Measurements from ENCODE around the gene OXLD1. TPM values are rescaled to one million over a fixed set of nuclear protein-coding genes. Genes with fewer than 3 reads are reported as not detected.

OXLD1 gene
- total RNA-seq, 4 donors from 2014 or later, result 39.6 to 68.1 (median 47.6) TPM

GRCh38 chr17:81660441-81660840 lies 6.0 kb downstream of the OXLD1 start:
- DNase-seq (ENCODE audit: low spot score in 2 of 2), result no peak
- H3K27me3 ChIP-seq, result no peaks in the 10 kb centered on the region
- peaks cover 16% of the 10 kb centered on the region for H3K4me1 ChIP-seq
- no peak overlapping the region for H3K4me3 ChIP-seq
- peaks cover 3% of the 10 kb centered on the region for H3K36me3 ChIP-seq
- H3K27ac ChIP-seq, result peak overlapping the region; percentile 82
- 92% methylated on average over 9 of the region's 9 CpGs for WGBS
- TF ChIP-seq CTCF (IDR thresholded peaks at IDR 0.05), result no peak
- no peak for TF ChIP-seq EP300 (IDR thresholded peaks at IDR 0.05)
- no peak for TF ChIP-seq POLR2AphosphoS5 (IDR thresholded peaks at IDR 0.05)
- TF ChIP-seq POLR2A (IDR thresholded peaks at IDR 0.05), result no peak
- no peaks in the 10 kb centered on the region for H3K9me3 ChIP-seq

- Histone ChIP-seq H3K4me3 (no peak overlapping the region), H3K27ac (peak overlapping the region; percentile 82), H3K36me3 (no peaks in the 10 kb centered on the region), H3K9me3 (no peaks in the 10 kb centered on the region), H3K27me3 (no peaks in the 10 kb centered on the region), H3K4me1 (peaks cover 11% of the 10 kb centered on the region)
- TF ChIP-seq POLR2AphosphoS5 (IDR thresholded peaks at IDR 0.05) (no peak), CTCF (IDR thresholded peaks at IDR 0.05) (no peak), POLR2A (IDR thresholded peaks at IDR 0.05) (no peak), EP300 (IDR thresholded peaks at IDR 0.05) (no peak)
- WGBS, result 66% methylated on average over 5 of the region's 5 CpGs
- no peak for DNase-seq (ENCODE audit: low spot score in 2 of 2)
Observed at GRCh38 chr17:81659038-81659437, 7.4 kb downstream of the OXLD1 start.

GRCh38 chr17:81656835-81657234 lies 9.6 kb downstream of the OXLD1 start:
- H3K36me3 ChIP-seq, result no peaks in the 10 kb centered on the region
- TF ChIP-seq CTCF (IDR thresholded peaks at IDR 0.05), result no peak
- no peak for TF ChIP-seq POLR2AphosphoS5 (IDR thresholded peaks at IDR 0.05)
- no peak for TF ChIP-seq EP300 (IDR thresholded peaks at IDR 0.05)
- TF ChIP-seq POLR2A (IDR thresholded peaks at IDR 0.05), result no peak
- no peak overlapping the region for H3K4me3 ChIP-seq
- H3K4me1 ChIP-seq, result peaks cover 8% of the 10 kb centered on the region
- H3K9me3 ChIP-seq, result no peaks in the 10 kb centered on the region
- 40% methylated on average over 1 of the region's 4 CpGs for WGBS
- H3K27me3 ChIP-seq, result peaks cover 8% of the 10 kb centered on the region
- DNase-seq (ENCODE audit: low spot score in 2 of 2), result no peak
- H3K27ac ChIP-seq, result no peak overlapping the region

- DNase-seq (ENCODE audit: low spot score in 2 of 2), result no peak
- Histone ChIP-seq H3K4me3 (no peak within 1 kb of the TSS), H3K4me1 (peaks cover 6% of the 10 kb centered on the region), H3K36me3 (no peaks in the 10 kb centered on the region), H3K27ac (no peak within 1 kb of the TSS), H3K9me3 (no peaks in the 10 kb centered on the region), H3K27me3 (peaks cover 14% of the 10 kb centered on the region)
- 96% methylated on average over 5 of the region's 15 CpGs for WGBS
- TF ChIP-seq POLR2AphosphoS5 (IDR thresholded peaks at IDR 0.05) (no peak), CTCF (IDR thresholded peaks at IDR 0.05) (no peak), EP300 (IDR thresholded peaks at IDR 0.05) (no peak), POLR2A (IDR thresholded peaks at IDR 0.05) (no peak)
Observed at GRCh38 chr17:81656118-81656743, 10.2 kb downstream of the OXLD1 start, which contains the start of gene PDE6G. Gene PDE6G (minus strand): TSS chr17:81656542. CDS start chr17:81653305, 3,237 bp downstream.

- 53% methylated on average over 5 of the region's 18 CpGs for WGBS
- no peak for DNase-seq (ENCODE audit: low spot score in 2 of 2)
Observed at GRCh38 chr17:81655378-81656117, 10.9 kb downstream of the OXLD1 start.

More at GRCh38 chr17:81655378-81656117, 10.9 kb downstream of the OXLD1 start:
- H3K9me3 ChIP-seq, result no peaks in the 10 kb centered on the region
- H3K4me3 ChIP-seq, result no peak overlapping the region
- no peaks in the 10 kb centered on the region for H3K36me3 ChIP-seq
- no peak for TF ChIP-seq POLR2AphosphoS5 (IDR thresholded peaks at IDR 0.05)
- TF ChIP-seq EP300 (IDR thresholded peaks at IDR 0.05), result no peak
- TF ChIP-seq CTCF (IDR thresholded peaks at IDR 0.05), result no peak
- TF ChIP-seq POLR2A (IDR thresholded peaks at IDR 0.05), result no peak
- H3K27ac ChIP-seq, result no peak overlapping the region
- H3K27me3 ChIP-seq, result peaks cover 20% of the 10 kb centered on the region
- H3K4me1 ChIP-seq, result peaks cover 5% of the 10 kb centered on the region
